Lung (tissue), 12 donors: ENCODE data around the gene COL5A2. TPM values are rescaled to one million over a fixed set of nuclear protein-coding genes. Genes with fewer than 3 reads are reported as not detected.

Source experiments
- ATAC-seq: fragments of 200-7000 bp; cut with Tn5 transposase; one replicate; pipeline ENCODE4 v1.9.1; 2020; ENCODE audit warnings: moderate number of reproducible peaks; ENCODE audit not compliant: insufficient read depth, low FRiP score
- DNase-seq, 3 donors: peaks; one replicate each; pipeline ENCODE4 v3.0.0-alpha.2; 2013 to 2017
- H3K27ac ChIP-seq, 2 donors: one replicate each; pipeline ENCODE4 v1.5.1; 2013; ENCODE audit warnings: mild to moderate bottlenecking in 2 of 2, moderate library complexity in 2 of 2, control low read depth in 1 of 2, inconsistent platforms in 1 of 2, low read depth in 1 of 2, low read length in 1 of 2
- H3K27me3 ChIP-seq, 3 donors: one replicate each; pipeline ENCODE4 v1.5.1; 2013; ENCODE audit warnings: low read length in 2 of 3; ENCODE audit not compliant: control insufficient read depth in 3 of 3, insufficient read depth in 3 of 3
- H3K36me3 ChIP-seq, 4 donors: one replicate each; pipeline ENCODE4 v1.5.1; 2013; ENCODE audit warnings: low read length in 4 of 4, mild to moderate bottlenecking in 1 of 4, moderate library complexity in 1 of 4; ENCODE audit not compliant: control insufficient read depth in 4 of 4, insufficient read depth in 4 of 4
- H3K4me1 ChIP-seq, 5 donors: one replicate each; pipeline ENCODE4 v1.5.1; 2013; ENCODE audit warnings: low read length in 5 of 5, mild to moderate bottlenecking in 2 of 5, moderate library complexity in 1 of 5; ENCODE audit not compliant: control insufficient read depth in 5 of 5, insufficient read depth in 5 of 5
- H3K4me3 ChIP-seq: one replicate; pipeline ENCODE4 v1.5.1; 2013; ENCODE audit warnings: mild to moderate bottlenecking, control low read depth, moderate library complexity
- H3K9ac ChIP-seq, 2 donors: one replicate each; pipeline ENCODE4 v1.5.1; 2013; ENCODE audit warnings: low read length in 2 of 2, control low read depth in 1 of 2; ENCODE audit not compliant: insufficient read depth in 1 of 2
- H3K9me3 ChIP-seq, 4 donors: one replicate each; pipeline ENCODE4 v1.5.1; 2013; ENCODE audit warnings: low read length in 3 of 4, mild to moderate bottlenecking in 1 of 4, moderate library complexity in 1 of 4; ENCODE audit not compliant: control insufficient read depth in 4 of 4, insufficient read depth in 3 of 4
- WGBS, 2 donors: extraction: QIAGEN DNeasy Blood & Tissue Kit; methylation state at CpG; one replicate each; pipeline ENCODE4 v1.1.7; 2013; 5-methylcytosine and 5-hydroxymethylcytosine counted together
- polyA plus RNA-seq, 2 donors: library from polyadenylated mRNA; stranded (reverse); fragments of 200-250 nt; gene quantifications; one replicate each; pipeline ENCODE4 v1.2.1, GENCODE V29; 2013
- total RNA-seq, 2 donors: library from RNA; depleted of rRNA in 1 of 2; stranded (reverse); fragments of >200 nt in 1 of 2; gene quantifications; one replicate each; pipeline ENCODE4 v1.2.1, GENCODE V29; 2014 to 2021
- TF ChIP-seq, protein P1 (sequence below): IDR thresholded peaks from 2 replicates; pipeline ENCODE4 v1.5.1; 2012; ENCODE audit warnings: mild to moderate bottlenecking; ENCODE audit errors: control extremely low read depth, extremely low read depth
- donor health status: control.
- donor health status: control.
- donor health status: Bipolar disorder and iron deficiency.
- donor health status: healthy.
- donor health status: DM: yes; HTN: yes; CAD: no.

COL5A2 gene
- total and polyA plus RNA-seq, 4 donors = 9.9 to 209 (median 48.8) TPM

DNA sequence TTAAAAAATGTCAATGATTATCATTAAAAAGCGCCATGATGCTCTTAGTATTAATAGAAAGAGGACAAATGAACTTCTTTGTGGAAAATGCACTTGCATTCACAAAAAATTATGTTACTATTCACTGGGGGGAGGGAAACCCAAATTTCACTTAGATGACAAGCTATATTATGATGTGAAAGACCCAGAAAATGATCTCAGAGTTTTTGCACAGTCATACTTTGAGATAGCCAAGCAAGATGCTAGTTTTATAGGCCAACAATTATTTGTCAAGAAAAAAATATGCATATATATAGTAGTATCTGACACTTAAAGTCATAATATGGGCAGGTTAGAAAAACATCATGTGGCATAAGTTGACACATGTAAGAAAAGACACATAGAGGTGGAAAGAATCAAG, 31.6 kb downstream of the COL5A2 start:
- Histone ChIP-seq H3K9me3 (no peaks in the 10 kb centered on the region), H3K27me3 (no peaks in the 10 kb centered on the region), H3K4me1 (peaks cover 0 to 38% (median 0%) of the 10 kb centered on the region in 5 donors), H3K9ac (no peak overlapping the region), H3K4me3 (no peak overlapping the region), H3K36me3 (no peaks in the 10 kb centered on the region), H3K27ac (no peak overlapping the region)
- no peak for DNase-seq
- no peak for ATAC-seq
- 0 to 94% methylated on average over 1 of the region's 1 CpG for WGBS, 2 donors
- TF ChIP-seq, protein P1, sequence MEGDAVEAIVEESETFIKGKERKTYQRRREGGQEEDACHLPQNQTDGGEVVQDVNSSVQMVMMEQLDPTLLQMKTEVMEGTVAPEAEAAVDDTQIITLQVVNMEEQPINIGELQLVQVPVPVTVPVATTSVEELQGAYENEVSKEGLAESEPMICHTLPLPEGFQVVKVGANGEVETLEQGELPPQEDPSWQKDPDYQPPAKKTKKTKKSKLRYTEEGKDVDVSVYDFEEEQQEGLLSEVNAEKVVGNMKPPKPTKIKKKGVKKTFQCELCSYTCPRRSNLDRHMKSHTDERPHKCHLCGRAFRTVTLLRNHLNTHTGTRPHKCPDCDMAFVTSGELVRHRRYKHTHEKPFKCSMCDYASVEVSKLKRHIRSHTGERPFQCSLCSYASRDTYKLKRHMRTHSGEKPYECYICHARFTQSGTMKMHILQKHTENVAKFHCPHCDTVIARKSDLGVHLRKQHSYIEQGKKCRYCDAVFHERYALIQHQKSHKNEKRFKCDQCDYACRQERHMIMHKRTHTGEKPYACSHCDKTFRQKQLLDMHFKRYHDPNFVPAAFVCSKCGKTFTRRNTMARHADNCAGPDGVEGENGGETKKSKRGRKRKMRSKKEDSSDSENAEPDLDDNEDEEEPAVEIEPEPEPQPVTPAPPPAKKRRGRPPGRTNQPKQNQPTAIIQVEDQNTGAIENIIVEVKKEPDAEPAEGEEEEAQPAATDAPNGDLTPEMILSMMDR = no peak

DNA sequence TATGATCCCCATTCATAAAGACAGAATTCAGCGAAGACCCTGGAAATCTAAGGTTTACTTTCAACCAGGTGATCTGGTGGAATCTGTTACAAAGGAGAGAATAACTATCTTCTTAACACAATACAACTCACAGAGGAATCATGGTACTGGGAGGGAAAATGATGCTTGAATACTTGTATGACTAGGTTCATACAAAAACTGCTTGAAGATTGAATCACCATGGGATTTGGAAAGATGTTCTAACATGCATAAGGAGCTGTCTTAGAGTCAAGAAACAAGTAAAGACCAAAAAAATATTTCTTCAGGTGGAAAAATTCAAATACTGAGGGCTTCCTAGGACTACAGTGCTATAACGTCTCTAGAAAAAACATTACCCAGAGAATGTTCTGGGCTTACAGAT, 32.2 kb downstream of the COL5A2 start:
- Histone ChIP-seq H3K27me3 (no peaks in the 10 kb centered on the region), H3K36me3 (no peaks in the 10 kb centered on the region), H3K9me3 (no peaks in the 10 kb centered on the region), H3K4me3 (no peak overlapping the region), H3K9ac (no peak overlapping the region), H3K27ac (no peak overlapping the region), H3K4me1 (peaks cover 0 to 31% (median 0%) of the 10 kb centered on the region in 5 donors)
- ATAC-seq (no peak), DNase-seq (no peak)
- WGBS, 2 donors = 90 to 91% methylated on average over 2 of the region's 2 CpGs
- TF ChIP-seq, protein P1 = no peak

DNA sequence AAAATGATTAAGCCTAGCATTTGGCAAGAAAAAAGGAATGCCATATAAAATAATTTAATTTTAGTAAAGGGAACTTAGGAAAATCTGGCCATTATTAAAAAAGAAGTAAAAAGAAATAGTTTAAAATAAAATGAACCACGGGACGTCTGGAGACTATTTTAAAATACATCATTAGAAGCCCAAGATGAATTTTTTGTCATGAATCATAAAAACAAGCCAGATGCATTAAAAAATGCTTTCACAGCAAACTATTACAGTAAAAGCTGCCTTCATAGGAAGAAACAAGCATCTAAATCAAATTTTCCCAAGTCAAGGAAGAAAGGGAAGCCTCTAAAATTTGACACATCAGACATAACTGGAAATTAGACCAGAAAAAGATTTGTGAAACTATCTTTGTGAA, 33.0 kb downstream of the COL5A2 start:
- H3K27ac ChIP-seq = no peak overlapping the region
- H3K9ac ChIP-seq = no peak overlapping the region
- TF ChIP-seq, protein P1 = no peak
- H3K4me3 ChIP-seq = no peak overlapping the region
- ATAC-seq (no peak), DNase-seq (no peak)
- H3K27me3 ChIP-seq = no peaks in the 10 kb centered on the region
- 32 to 64% methylated on average over 2 of the region's 2 CpGs for WGBS, 2 donors
- H3K4me1 ChIP-seq = peaks cover 0 to 23% (median 0%) of the 10 kb centered on the region in 5 donors
- H3K36me3 ChIP-seq = no peaks in the 10 kb centered on the region
- H3K9me3 ChIP-seq = no peaks in the 10 kb centered on the region

DNA sequence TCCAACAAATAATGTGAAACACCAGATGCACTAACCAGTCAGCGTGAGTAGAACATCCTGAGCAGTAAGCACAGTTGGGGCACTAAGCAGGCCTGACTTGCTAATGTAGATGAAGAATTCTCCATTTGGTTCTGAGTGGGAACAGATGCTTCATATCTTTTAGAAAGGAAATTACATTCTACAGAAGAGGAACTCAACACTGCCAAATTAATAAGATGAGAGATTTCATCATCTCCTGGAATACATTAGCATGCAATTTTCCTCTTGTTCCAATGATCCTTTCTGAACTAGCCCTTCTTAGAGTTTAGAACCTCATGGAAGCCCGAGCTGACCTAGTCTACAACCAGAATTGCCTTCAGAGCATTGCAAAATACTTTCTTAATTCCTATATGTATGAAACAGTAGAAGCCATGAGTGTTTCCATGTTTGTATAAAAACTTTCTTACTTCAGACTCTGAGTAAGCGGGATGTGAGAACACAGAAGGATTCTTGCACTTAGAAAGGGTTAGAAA, 34.8 kb downstream of the COL5A2 start:
- H3K9ac ChIP-seq = no peak overlapping the region
- TF ChIP-seq, protein P1 = no peak
- H3K36me3 ChIP-seq = no peaks in the 10 kb centered on the region
- H3K9me3 ChIP-seq = no peaks in the 10 kb centered on the region
- peak in 2 of 3 donors; percentile 84 to 88 for DNase-seq
- no peak for ATAC-seq
- WGBS, 2 donors = 85 to 88% methylated on average over 3 of the region's 3 CpGs
- H3K27me3 ChIP-seq = no peaks in the 10 kb centered on the region
- H3K4me1 ChIP-seq = peaks cover 0 to 11% (median 0%) of the 10 kb centered on the region in 5 donors
- H3K27ac ChIP-seq = no peak overlapping the region
- no peak overlapping the region for H3K4me3 ChIP-seq
